Measurements from ENCODE around the gene RASGRP4.

DNA sequence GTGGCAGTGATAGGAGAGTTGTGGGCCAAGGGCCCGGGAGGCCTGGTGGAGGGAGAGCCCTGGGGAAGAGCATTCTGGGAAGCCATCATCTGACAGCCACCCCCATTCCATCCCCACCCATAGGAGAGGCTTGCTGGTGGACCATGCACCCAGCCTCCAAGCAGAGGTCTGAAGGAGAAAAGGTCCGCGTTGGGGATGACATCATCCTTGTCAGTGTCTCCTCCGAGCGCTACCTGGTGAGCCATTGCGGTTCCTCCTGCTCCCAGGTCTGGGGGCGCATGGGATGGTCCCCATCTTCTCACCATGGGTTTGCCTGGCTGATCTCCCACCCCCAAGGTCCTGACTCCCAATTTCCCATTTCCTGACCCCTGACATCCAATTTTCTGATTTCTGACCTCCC, 18.0 kb upstream of the RASGRP4 start:
- TF ChIP-seq CTCF (IDR thresholded peaks at IDR 0.05) (no peak), POLR2A (IDR thresholded peaks at IDR 0.05) (no peak)
